GM12878 (cell line): ENCODE measurements around the gene CNTNAP2.

Source experiments
- BACH1 ChIP-seq: fragments of 450-650 bp; IDR thresholded peaks from 2 replicates; pipeline ENCODE4 v1.6.1; 2017; ENCODE audit warnings: mild to moderate bottlenecking, borderline replicate concordance
- CREM ChIP-seq: IDR thresholded peaks from 2 replicates; pipeline ENCODE4 v1.6.1; 2014; ENCODE audit warnings: antibody characterized with exemption, low read depth
- EGR1 ChIP-seq, 2 experiments: IDR thresholded peaks; 1 replicate in 1 of 2; 2 replicates in 1 of 2; pipeline ENCODE4 v1.6.1; 2011 to 2012; ENCODE audit warnings: low read depth in 2 of 2, low read length in 2 of 2, borderline replicate concordance in 1 of 2, mild to moderate bottlenecking in 1 of 2, moderate library complexity in 1 of 2
- HDAC2 ChIP-seq: fragments of 200-600 bp; sonication (generic); IDR thresholded peaks from 2 replicates; pipeline ENCODE4 v1.6.1; 2017
- POLR2A ChIP-seq: IDR thresholded peaks from 2 replicates; pipeline ENCODE4 v1.6.1; 2011; ENCODE audit warnings: low read depth, mild to moderate bottlenecking, low read length
- POLR2AphosphoS5 ChIP-seq: IDR thresholded peaks from 2 replicates; pipeline ENCODE4 v1.6.1; 2011; ENCODE audit warnings: mild to moderate bottlenecking, low read length, inconsistent platforms
- TF ChIP-seq, protein P1 (sequence below): fragments of 450-650 bp; IDR thresholded peaks from 2 replicates; pipeline ENCODE4 v1.6.1; 2017; ENCODE audit warnings: mild to moderate bottlenecking, moderate library complexity
- TF ChIP-seq, protein P2 (sequence below), 3 experiments: IDR thresholded peaks in 2 of 3; conservative IDR thresholded peaks in 1 of 3; 2 replicates each; pipeline ENCODE4 v1.5.1; 2011; ENCODE audit warnings: low read depth in 3 of 3, low read length in 3 of 3, mild to moderate bottlenecking in 3 of 3, control low read depth in 2 of 3, moderate library complexity in 2 of 3, inconsistent platforms in 1 of 3, mixed read lengths in 1 of 3; ENCODE audit not compliant: control insufficient read depth in 2 of 3, insufficient read depth in 1 of 3; ENCODE audit errors: extremely low read depth in 1 of 3
- TF ChIP-seq, protein P3 (sequence below): IDR thresholded peaks from 2 replicates; pipeline ENCODE4 v1.6.1; 2012; ENCODE audit warnings: low read depth, low read length, improper control_type of control experiment

DNA sequence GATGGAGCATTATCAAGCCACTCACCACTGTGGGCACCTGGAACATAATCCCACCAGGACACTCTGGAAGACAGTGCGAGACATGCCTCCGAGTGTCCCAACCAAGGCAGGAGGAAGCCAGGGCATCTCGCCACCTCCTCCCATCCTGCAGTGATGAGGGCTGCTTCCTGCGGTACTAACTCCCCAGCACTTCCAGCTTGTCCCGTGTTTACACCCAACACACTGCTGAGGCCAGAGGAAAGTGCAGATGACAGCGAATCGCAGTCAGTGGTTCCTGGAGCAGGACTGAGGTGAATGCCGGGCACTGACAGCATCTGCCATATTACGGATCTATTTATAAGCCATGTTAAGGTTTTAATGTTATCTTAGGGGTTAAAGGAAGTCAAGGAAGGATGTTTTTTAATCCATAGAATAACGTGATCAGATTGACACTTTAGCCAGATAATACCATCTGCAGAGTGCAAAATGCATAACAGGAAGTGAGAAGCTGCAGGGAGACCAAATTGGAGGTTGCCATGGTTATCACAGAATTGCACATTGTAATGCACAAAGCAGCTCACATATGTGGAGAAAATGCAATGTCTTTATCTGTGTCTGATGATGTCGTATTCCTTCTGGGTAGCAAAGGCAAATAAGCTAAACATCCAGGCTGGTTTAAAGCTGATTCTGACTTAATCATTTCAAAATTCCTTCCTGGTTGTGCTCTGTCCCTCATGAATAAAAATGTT is 2159.9 kb downstream of the CNTNAP2 start:
- TF ChIP-seq POLR2A (no peak), CREM (no peak), POLR2AphosphoS5 (no peak), BACH1 (no peak), EGR1 (IDR thresholded peaks at IDR 0.05; ENCODE audit: borderline replicate concordance in 1 of 2, low read depth in 2 of 2, low read length in 2 of 2) (no peak), HDAC2 (no peak)
- TF ChIP-seq, protein P1, sequence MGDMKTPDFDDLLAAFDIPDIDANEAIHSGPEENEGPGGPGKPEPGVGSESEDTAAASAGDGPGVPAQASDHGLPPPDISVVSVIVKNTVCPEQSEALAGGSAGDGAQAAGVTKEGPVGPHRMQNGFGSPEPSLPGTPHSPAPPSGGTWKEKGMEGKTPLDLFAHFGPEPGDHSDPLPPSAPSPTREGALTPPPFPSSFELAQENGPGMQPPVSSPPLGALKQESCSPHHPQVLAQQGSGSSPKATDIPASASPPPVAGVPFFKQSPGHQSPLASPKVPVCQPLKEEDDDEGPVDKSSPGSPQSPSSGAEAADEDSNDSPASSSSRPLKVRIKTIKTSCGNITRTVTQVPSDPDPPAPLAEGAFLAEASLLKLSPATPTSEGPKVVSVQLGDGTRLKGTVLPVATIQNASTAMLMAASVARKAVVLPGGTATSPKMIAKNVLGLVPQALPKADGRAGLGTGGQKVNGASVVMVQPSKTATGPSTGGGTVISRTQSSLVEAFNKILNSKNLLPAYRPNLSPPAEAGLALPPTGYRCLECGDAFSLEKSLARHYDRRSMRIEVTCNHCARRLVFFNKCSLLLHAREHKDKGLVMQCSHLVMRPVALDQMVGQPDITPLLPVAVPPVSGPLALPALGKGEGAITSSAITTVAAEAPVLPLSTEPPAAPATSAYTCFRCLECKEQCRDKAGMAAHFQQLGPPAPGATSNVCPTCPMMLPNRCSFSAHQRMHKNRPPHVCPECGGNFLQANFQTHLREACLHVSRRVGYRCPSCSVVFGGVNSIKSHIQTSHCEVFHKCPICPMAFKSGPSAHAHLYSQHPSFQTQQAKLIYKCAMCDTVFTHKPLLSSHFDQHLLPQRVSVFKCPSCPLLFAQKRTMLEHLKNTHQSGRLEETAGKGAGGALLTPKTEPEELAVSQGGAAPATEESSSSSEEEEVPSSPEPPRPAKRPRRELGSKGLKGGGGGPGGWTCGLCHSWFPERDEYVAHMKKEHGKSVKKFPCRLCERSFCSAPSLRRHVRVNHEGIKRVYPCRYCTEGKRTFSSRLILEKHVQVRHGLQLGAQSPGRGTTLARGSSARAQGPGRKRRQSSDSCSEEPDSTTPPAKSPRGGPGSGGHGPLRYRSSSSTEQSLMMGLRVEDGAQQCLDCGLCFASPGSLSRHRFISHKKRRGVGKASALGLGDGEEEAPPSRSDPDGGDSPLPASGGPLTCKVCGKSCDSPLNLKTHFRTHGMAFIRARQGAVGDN, result no peak
- TF ChIP-seq, protein P2, sequence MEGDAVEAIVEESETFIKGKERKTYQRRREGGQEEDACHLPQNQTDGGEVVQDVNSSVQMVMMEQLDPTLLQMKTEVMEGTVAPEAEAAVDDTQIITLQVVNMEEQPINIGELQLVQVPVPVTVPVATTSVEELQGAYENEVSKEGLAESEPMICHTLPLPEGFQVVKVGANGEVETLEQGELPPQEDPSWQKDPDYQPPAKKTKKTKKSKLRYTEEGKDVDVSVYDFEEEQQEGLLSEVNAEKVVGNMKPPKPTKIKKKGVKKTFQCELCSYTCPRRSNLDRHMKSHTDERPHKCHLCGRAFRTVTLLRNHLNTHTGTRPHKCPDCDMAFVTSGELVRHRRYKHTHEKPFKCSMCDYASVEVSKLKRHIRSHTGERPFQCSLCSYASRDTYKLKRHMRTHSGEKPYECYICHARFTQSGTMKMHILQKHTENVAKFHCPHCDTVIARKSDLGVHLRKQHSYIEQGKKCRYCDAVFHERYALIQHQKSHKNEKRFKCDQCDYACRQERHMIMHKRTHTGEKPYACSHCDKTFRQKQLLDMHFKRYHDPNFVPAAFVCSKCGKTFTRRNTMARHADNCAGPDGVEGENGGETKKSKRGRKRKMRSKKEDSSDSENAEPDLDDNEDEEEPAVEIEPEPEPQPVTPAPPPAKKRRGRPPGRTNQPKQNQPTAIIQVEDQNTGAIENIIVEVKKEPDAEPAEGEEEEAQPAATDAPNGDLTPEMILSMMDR (IDR thresholded peaks at IDR 0.05 in 2 of 3, conservative IDR thresholded peaks at IDR 0.05 in 1 of 3; ENCODE audit: control insufficient read depth in 2 of 3, extremely low read depth in 1 of 3, insufficient read depth in 1 of 3, low read depth in 3 of 3, low read length in 3 of 3), result no peak
- TF ChIP-seq, protein P3, sequence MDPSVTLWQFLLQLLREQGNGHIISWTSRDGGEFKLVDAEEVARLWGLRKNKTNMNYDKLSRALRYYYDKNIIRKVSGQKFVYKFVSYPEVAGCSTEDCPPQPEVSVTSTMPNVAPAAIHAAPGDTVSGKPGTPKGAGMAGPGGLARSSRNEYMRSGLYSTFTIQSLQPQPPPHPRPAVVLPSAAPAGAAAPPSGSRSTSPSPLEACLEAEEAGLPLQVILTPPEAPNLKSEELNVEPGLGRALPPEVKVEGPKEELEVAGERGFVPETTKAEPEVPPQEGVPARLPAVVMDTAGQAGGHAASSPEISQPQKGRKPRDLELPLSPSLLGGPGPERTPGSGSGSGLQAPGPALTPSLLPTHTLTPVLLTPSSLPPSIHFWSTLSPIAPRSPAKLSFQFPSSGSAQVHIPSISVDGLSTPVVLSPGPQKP, result no peak
